ENCODE data around the gene STPG3. TPM values are rescaled to one million over a fixed set of nuclear protein-coding genes. Genes with fewer than 3 reads are reported as not detected.

Gene STPG3
- total and polyA plus RNA-seq, 2 of the 13 experiments (the other 11 are each of a cell fraction or from before 2014, with no cell fraction given), result not detected

- TF ChIP-seq, protein P1, sequence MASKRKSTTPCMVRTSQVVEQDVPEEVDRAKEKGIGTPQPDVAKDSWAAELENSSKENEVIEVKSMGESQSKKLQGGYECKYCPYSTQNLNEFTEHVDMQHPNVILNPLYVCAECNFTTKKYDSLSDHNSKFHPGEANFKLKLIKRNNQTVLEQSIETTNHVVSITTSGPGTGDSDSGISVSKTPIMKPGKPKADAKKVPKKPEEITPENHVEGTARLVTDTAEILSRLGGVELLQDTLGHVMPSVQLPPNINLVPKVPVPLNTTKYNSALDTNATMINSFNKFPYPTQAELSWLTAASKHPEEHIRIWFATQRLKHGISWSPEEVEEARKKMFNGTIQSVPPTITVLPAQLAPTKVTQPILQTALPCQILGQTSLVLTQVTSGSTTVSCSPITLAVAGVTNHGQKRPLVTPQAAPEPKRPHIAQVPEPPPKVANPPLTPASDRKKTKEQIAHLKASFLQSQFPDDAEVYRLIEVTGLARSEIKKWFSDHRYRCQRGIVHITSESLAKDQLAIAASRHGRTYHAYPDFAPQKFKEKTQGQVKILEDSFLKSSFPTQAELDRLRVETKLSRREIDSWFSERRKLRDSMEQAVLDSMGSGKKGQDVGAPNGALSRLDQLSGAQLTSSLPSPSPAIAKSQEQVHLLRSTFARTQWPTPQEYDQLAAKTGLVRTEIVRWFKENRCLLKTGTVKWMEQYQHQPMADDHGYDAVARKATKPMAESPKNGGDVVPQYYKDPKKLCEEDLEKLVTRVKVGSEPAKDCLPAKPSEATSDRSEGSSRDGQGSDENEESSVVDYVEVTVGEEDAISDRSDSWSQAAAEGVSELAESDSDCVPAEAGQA (IDR thresholded peaks at IDR 0.05; ENCODE audit: low read depth), result no peak
- TF ChIP-seq, protein P1 (CRISPR knock-in tag; IDR thresholded peaks at IDR 0.05; ENCODE audit: borderline replicate concordance), result no peak
- TF ChIP-seq ZNF709 (CRISPR knock-in tag; IDR thresholded peaks at IDR 0.05), result no peak; the same call in 1 of the 2 replicates
- TF ChIP-seq KAT7 (CRISPR knock-in tag; IDR thresholded peaks at IDR 0.05; ENCODE audit: borderline replicate concordance), result no peak
- no peak for TF ChIP-seq PREB (CRISPR knock-in tag; IDR thresholded peaks at IDR 0.05)
- TF ChIP-seq HNRNPH1 (optimal IDR thresholded peaks at IDR 0.05; ENCODE audit: low read depth, low read length), result no peak
- TF ChIP-seq SRF (IDR thresholded peaks at IDR 0.05; ENCODE audit: low read depth, low read length), result no peak
- no peak for TF ChIP-seq HES4 (CRISPR knock-in tag; IDR thresholded peaks at IDR 0.05; ENCODE audit: borderline replicate concordance)
- TF ChIP-seq ZNF512 (CRISPR knock-in tag; IDR thresholded peaks at IDR 0.05), result no peak
- TF ChIP-seq, protein P2, sequence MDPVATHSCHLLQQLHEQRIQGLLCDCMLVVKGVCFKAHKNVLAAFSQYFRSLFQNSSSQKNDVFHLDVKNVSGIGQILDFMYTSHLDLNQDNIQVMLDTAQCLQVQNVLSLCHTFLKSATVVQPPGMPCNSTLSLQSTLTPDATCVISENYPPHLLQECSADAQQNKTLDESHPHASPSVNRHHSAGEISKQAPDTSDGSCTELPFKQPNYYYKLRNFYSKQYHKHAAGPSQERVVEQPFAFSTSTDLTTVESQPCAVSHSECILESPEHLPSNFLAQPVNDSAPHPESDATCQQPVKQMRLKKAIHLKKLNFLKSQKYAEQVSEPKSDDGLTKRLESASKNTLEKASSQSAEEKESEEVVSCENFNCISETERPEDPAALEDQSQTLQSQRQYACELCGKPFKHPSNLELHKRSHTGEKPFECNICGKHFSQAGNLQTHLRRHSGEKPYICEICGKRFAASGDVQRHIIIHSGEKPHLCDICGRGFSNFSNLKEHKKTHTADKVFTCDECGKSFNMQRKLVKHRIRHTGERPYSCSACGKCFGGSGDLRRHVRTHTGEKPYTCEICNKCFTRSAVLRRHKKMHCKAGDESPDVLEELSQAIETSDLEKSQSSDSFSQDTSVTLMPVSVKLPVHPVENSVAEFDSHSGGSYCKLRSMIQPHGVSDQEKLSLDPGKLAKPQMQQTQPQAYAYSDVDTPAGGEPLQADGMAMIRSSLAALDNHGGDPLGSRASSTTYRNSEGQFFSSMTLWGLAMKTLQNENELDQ (CRISPR knock-in tag; IDR thresholded peaks at IDR 0.05; ENCODE audit: borderline replicate concordance), result no peak
- no peak for TF ChIP-seq KMT2A (CRISPR knock-in tag; IDR thresholded peaks at IDR 0.05)
- TF ChIP-seq MAF1 (CRISPR knock-in tag; IDR thresholded peaks at IDR 0.05; ENCODE audit: borderline replicate concordance), result no peak
- TF ChIP-seq SCMH1 (CRISPR knock-in tag; IDR thresholded peaks at IDR 0.05; ENCODE audit: borderline replicate concordance), result no peak
- 0 out of 2 replicates have a peak, but pooled peaks have one; percentile 32 for TF ChIP-seq ZBTB7B (CRISPR knock-in tag; IDR thresholded peaks at IDR 0.05)
- TF ChIP-seq ZNF546 (CRISPR knock-in tag; conservative IDR thresholded peaks at IDR 0.05), result no peak
- peak; percentile 47; the same call in 1 of the 2 replicates for TF ChIP-seq ZNF350 (CRISPR knock-in tag; IDR thresholded peaks at IDR 0.05; ENCODE audit: borderline replicate concordance, low read depth)
- TF ChIP-seq ZNF747 (CRISPR knock-in tag; IDR thresholded peaks at IDR 0.05; ENCODE audit: borderline replicate concordance), result no peak
- no peak for TF ChIP-seq ZNF30 (CRISPR knock-in tag; IDR thresholded peaks at IDR 0.05)
Observed at GRCh38 chr9:137253717-137254623, 2.9 kb downstream of the STPG3 start (continued).

All from HepG2 (cell line).